ENCODE measurements around the gene SLC25A44.
A peak's percentile ranks its signal among the peaks of the same experiment; 100 is the strongest.

Gene SLC25A44

GRCh38 chr1:156244126-156244525 lies 50.2 kb downstream of the SLC25A44 start:
- no peak for DNase-seq

- DNase-seq = no peak
Measured at GRCh38 chr1:156244712-156245111, 50.8 kb downstream of the SLC25A44 start.

GRCh38 chr1:156245451-156246232 lies 51.7 kb downstream of the SLC25A44 start:
- DNase-seq = peak; percentile 4

- no peak for DNase-seq
Measured at GRCh38 chr1:156246241-156246780, 52.4 kb downstream of the SLC25A44 start.

- no peak for DNase-seq
Measured at GRCh38 chr1:156246781-156247459, 53.0 kb downstream of the SLC25A44 start.

GRCh38 chr1:156247460-156248322 lies 53.8 kb downstream of the SLC25A44 start, which contains the start of gene PAQR6:
PAQR6 (minus strand) TSS chr1:156248056; CDS start chr1:156246731, 1,325 bp downstream.
- no peak for DNase-seq

- DNase-seq = no peak
Measured at GRCh38 chr1:156248323-156248683, 54.4 kb downstream of the SLC25A44 start.

GRCh38 chr1:156249593-156249992 lies 55.7 kb downstream of the SLC25A44 start:
- no peak for DNase-seq

- no peak for DNase-seq
Measured at GRCh38 chr1:156251527-156251926, 57.6 kb downstream of the SLC25A44 start.

- no peak for DNase-seq
Measured at GRCh38 chr1:156253634-156254033, 59.7 kb downstream of the SLC25A44 start.

GRCh38 chr1:156257711-156258110 lies 63.8 kb downstream of the SLC25A44 start:
- DNase-seq = no peak

- no peak for DNase-seq
Measured at GRCh38 chr1:156258859-156259258, 65.0 kb downstream of the SLC25A44 start.

- no peak for DNase-seq
Measured at GRCh38 chr1:156259805-156260204, 65.9 kb downstream of the SLC25A44 start.

- no peak for DNase-seq
Measured at GRCh38 chr1:156260896-156261295, 67.0 kb downstream of the SLC25A44 start.
